Measurements from ENCODE around the gene SLC39A13. TPM values are rescaled to one million over a fixed set of nuclear protein-coding genes. Genes with fewer than 3 reads are reported as not detected.

The SLC39A13 gene
- total and polyA plus RNA-seq, 2 donors (not counting 1 experiment from before 2014, with no cell fraction given): 62.9 to 88.7 TPM

GRCh38 chr11:47448566-47449427, 40.4 kb downstream of the SLC39A13 start, which contains the start of gene RAPSN:
RAPSN (minus strand) TSS chr11:47449136; CDS start chr11:47448964, 172 bp downstream.
- H3K4me1 ChIP-seq (ENCODE audit: control insufficient read depth, extremely low read depth, insufficient read depth, low read length): no peaks in the 10 kb centered on the region
- no peak for TF ChIP-seq EZH2 (IDR thresholded peaks at IDR 0.05; ENCODE audit: low read length, missing control alignments)
- TF ChIP-seq, protein P1, sequence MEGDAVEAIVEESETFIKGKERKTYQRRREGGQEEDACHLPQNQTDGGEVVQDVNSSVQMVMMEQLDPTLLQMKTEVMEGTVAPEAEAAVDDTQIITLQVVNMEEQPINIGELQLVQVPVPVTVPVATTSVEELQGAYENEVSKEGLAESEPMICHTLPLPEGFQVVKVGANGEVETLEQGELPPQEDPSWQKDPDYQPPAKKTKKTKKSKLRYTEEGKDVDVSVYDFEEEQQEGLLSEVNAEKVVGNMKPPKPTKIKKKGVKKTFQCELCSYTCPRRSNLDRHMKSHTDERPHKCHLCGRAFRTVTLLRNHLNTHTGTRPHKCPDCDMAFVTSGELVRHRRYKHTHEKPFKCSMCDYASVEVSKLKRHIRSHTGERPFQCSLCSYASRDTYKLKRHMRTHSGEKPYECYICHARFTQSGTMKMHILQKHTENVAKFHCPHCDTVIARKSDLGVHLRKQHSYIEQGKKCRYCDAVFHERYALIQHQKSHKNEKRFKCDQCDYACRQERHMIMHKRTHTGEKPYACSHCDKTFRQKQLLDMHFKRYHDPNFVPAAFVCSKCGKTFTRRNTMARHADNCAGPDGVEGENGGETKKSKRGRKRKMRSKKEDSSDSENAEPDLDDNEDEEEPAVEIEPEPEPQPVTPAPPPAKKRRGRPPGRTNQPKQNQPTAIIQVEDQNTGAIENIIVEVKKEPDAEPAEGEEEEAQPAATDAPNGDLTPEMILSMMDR (conservative IDR thresholded peaks at IDR 0.05 in 1 of 2, IDR thresholded peaks at IDR 0.05 in 1 of 2; ENCODE audit: low read depth in 1 of 2, low read length in 2 of 2): no peak
- no peaks in the 10 kb centered on the region for H3K9me3 ChIP-seq (ENCODE audit: control insufficient read depth, insufficient read depth, low read depth, low read length)
- no peak within 1 kb of the TSS for H3K4me3 ChIP-seq (replicated peaks in 1 of 4; ENCODE audit: control extremely low read depth in 1 of 4, insufficient read depth in 1 of 4, low read depth in 3 of 4, low read length in 4 of 4)
- H3K4me2 ChIP-seq (ENCODE audit: extremely low read depth, insufficient read depth, low read length): no peak within 1 kb of the TSS
- no peaks in the 10 kb centered on the region for H3K27me3 ChIP-seq (ENCODE audit: control insufficient read depth, insufficient read depth, low read length)
- no peak within 1 kb of the TSS for H3K9ac ChIP-seq (ENCODE audit: insufficient read depth, low read length)
- H3K79me2 ChIP-seq (ENCODE audit: control insufficient read depth, insufficient read depth, low read length): no peaks in the 10 kb centered on the region
- H3K36me3 ChIP-seq (ENCODE audit: control insufficient read depth, insufficient read depth, low read length): no peaks in the 10 kb centered on the region
- DNase-seq (ENCODE audit: low read depth in 2 of 2): no peak
- H3K27ac ChIP-seq (ENCODE audit: insufficient read depth, low read length): no peak within 1 kb of the TSS
- H2AFZ ChIP-seq (ENCODE audit: low read length): no peak within 1 kb of the TSS
- no peaks in the 10 kb centered on the region for H4K20me1 ChIP-seq (ENCODE audit: control insufficient read depth, extremely low read depth, insufficient read depth, low read length)

GRCh38 chr11:47449541-47449940, 41.2 kb downstream of the SLC39A13 start:
- no peak overlapping the region for H3K4me3 ChIP-seq (replicated peaks in 1 of 4; ENCODE audit: control extremely low read depth in 1 of 4, insufficient read depth in 1 of 4, low read depth in 3 of 4, low read length in 4 of 4)
- no peak overlapping the region for H3K27ac ChIP-seq (ENCODE audit: insufficient read depth, low read length)
- no peaks in the 10 kb centered on the region for H3K79me2 ChIP-seq (ENCODE audit: control insufficient read depth, insufficient read depth, low read length)
- TF ChIP-seq EZH2 (IDR thresholded peaks at IDR 0.05; ENCODE audit: low read length, missing control alignments): no peak
- TF ChIP-seq, protein P1 (conservative IDR thresholded peaks at IDR 0.05 in 1 of 2, IDR thresholded peaks at IDR 0.05 in 1 of 2; ENCODE audit: low read depth in 1 of 2, low read length in 2 of 2): no peak
- no peak overlapping the region for H3K9ac ChIP-seq (ENCODE audit: insufficient read depth, low read length)
- no peaks in the 10 kb centered on the region for H3K9me3 ChIP-seq (ENCODE audit: control insufficient read depth, insufficient read depth, low read depth, low read length)
- H2AFZ ChIP-seq (ENCODE audit: low read length): no peak overlapping the region
- H3K4me2 ChIP-seq (ENCODE audit: extremely low read depth, insufficient read depth, low read length): no peak overlapping the region
- no peaks in the 10 kb centered on the region for H3K36me3 ChIP-seq (ENCODE audit: control insufficient read depth, insufficient read depth, low read length)
- no peaks in the 10 kb centered on the region for H3K4me1 ChIP-seq (ENCODE audit: control insufficient read depth, extremely low read depth, insufficient read depth, low read length)
- no peak for DNase-seq (ENCODE audit: low read depth in 2 of 2)
- H4K20me1 ChIP-seq (ENCODE audit: control insufficient read depth, extremely low read depth, insufficient read depth, low read length): no peaks in the 10 kb centered on the region
- no peaks in the 10 kb centered on the region for H3K27me3 ChIP-seq (ENCODE audit: control insufficient read depth, insufficient read depth, low read length)

GRCh38 chr11:47451436-47451835, 43.0 kb downstream of the SLC39A13 start:
- Histone ChIP-seq H3K27ac (ENCODE audit: insufficient read depth, low read length) (no peak overlapping the region), H3K9ac (ENCODE audit: insufficient read depth, low read length) (no peak overlapping the region), H3K36me3 (ENCODE audit: control insufficient read depth, insufficient read depth, low read length) (no peaks in the 10 kb centered on the region), H3K4me1 (ENCODE audit: control insufficient read depth, extremely low read depth, insufficient read depth, low read length) (no peaks in the 10 kb centered on the region), H3K79me2 (ENCODE audit: control insufficient read depth, insufficient read depth, low read length) (no peaks in the 10 kb centered on the region), H3K4me2 (ENCODE audit: extremely low read depth, insufficient read depth, low read length) (no peak overlapping the region), H2AFZ (ENCODE audit: low read length) (no peak overlapping the region), H4K20me1 (ENCODE audit: control insufficient read depth, extremely low read depth, insufficient read depth, low read length) (no peaks in the 10 kb centered on the region), H3K27me3 (ENCODE audit: control insufficient read depth, insufficient read depth, low read length) (no peaks in the 10 kb centered on the region), H3K9me3 (ENCODE audit: control insufficient read depth, insufficient read depth, low read depth, low read length) (no peaks in the 10 kb centered on the region), H3K4me3 (replicated peaks in 1 of 4; ENCODE audit: control extremely low read depth in 1 of 4, insufficient read depth in 1 of 4, low read depth in 3 of 4, low read length in 4 of 4) (no peak overlapping the region)
- no peak for DNase-seq (ENCODE audit: low read depth in 2 of 2)
- TF ChIP-seq EZH2 (IDR thresholded peaks at IDR 0.05; ENCODE audit: low read length, missing control alignments): no peak
- TF ChIP-seq, protein P1 (conservative IDR thresholded peaks at IDR 0.05 in 1 of 2, IDR thresholded peaks at IDR 0.05 in 1 of 2; ENCODE audit: low read depth in 1 of 2, low read length in 2 of 2): no peak

All from fibroblast of lung (primary cell).